GM12878 (cell line): ENCODE data around the gene ENO2. TPM values are rescaled to one million over a fixed set of nuclear protein-coding genes. Genes with fewer than 3 reads are reported as not detected.

Experiments
- BRCA1 ChIP-seq: IDR thresholded peaks from 2 replicates; pipeline ENCODE4 v1.6.1; 2011; ENCODE audit warnings: low read depth, low read length, improper control_type of control experiment
- CTCF ChIP-seq, 3 experiments: IDR thresholded peaks in 2 of 3; conservative IDR thresholded peaks in 1 of 3; 2 replicates each; pipeline ENCODE4 v1.5.1; 2011; ENCODE audit warnings: low read depth in 3 of 3, low read length in 3 of 3, mild to moderate bottlenecking in 3 of 3, control low read depth in 2 of 3, moderate library complexity in 2 of 3, inconsistent platforms in 1 of 3, mixed read lengths in 1 of 3; ENCODE audit not compliant: control insufficient read depth in 2 of 3, insufficient read depth in 1 of 3; ENCODE audit errors: extremely low read depth in 1 of 3
- E2F8 ChIP-seq: fragments of 450-650 bp; IDR thresholded peaks from 2 replicates; pipeline ENCODE4 v1.6.1; 2018; ENCODE audit warnings: mild to moderate bottlenecking, low read depth, moderate library complexity; ENCODE audit not compliant: partially characterized antibody
- EED ChIP-seq: sonication (generic); IDR thresholded peaks from 2 replicates; pipeline ENCODE4 v1.6.1; 2016; ENCODE audit warnings: antibody characterized with exemption, low read depth
- EP300 ChIP-seq, 2 experiments: fragments of 150-350 bp in 1 of 2; IDR thresholded peaks; 2 replicates each; pipeline ENCODE4 v1.6.1; 2011 to 2012; ENCODE audit warnings: low read depth in 2 of 2, low read length in 2 of 2, borderline replicate concordance in 1 of 2, improper control_type of control experiment in 1 of 2, inconsistent platforms in 1 of 2; ENCODE audit not compliant: control insufficient read depth in 1 of 2
- EZH2 ChIP-seq: IDR thresholded peaks from 2 replicates; pipeline ENCODE4 v1.6.1; 2012; ENCODE audit warnings: low read depth, mild to moderate bottlenecking, control low read depth, inconsistent platforms, low read length, borderline replicate concordance; ENCODE audit not compliant: control insufficient read depth
- FOS ChIP-seq: IDR thresholded peaks from 3 replicates; pipeline ENCODE4 v1.6.1; 2011; ENCODE audit warnings: borderline replicate concordance; ENCODE audit not compliant: insufficient read length; ENCODE audit errors: extremely low read depth
- FOXK2 ChIP-seq: fragments of 450-650 bp; IDR thresholded peaks from 2 replicates; pipeline ENCODE4 v1.6.1; 2017; ENCODE audit warnings: mild to moderate bottlenecking, moderate library complexity
- HDGF ChIP-seq: fragments of 450-650 bp; IDR thresholded peaks from 2 replicates; pipeline ENCODE4 v1.6.1; 2016; ENCODE audit warnings: antibody characterized with exemption
- IRF3 ChIP-seq: fragments of 450-650 bp; IDR thresholded peaks from 2 replicates; pipeline ENCODE4 v1.6.1; 2014; ENCODE audit warnings: mild to moderate bottlenecking
- IRF4 ChIP-seq: IDR thresholded peaks from 2 replicates; pipeline ENCODE4 v1.6.1; 2011; ENCODE audit warnings: low read depth, low read length
- PAX8 ChIP-seq: fragments of 450-650 bp; IDR thresholded peaks from 2 replicates; pipeline ENCODE4 v1.6.1; 2017; ENCODE audit warnings: mild to moderate bottlenecking, moderate library complexity
- SKIL ChIP-seq: fragments of 450-650 bp; IDR thresholded peaks from 2 replicates; pipeline ENCODE4 v1.6.1; 2017; ENCODE audit warnings: mild to moderate bottlenecking, low read depth, inconsistent platforms; ENCODE audit not compliant: poor library complexity, severe bottlenecking
- SP1 ChIP-seq: IDR thresholded peaks from one replicate; pipeline ENCODE4 v1.6.1; 2011; ENCODE audit warnings: low read depth, low read length
- STAT3 ChIP-seq: IDR thresholded peaks from 2 replicates; pipeline ENCODE4 v1.6.1; 2011; ENCODE audit warnings: low read depth, low read length, improper control_type of control experiment
- ZBTB11 ChIP-seq: fragments of 450-650 bp; formaldehyde crosslinking; IDR thresholded peaks from 2 replicates; pipeline ENCODE4 v1.5.0; 2022; ENCODE audit warnings: mild to moderate bottlenecking, missing genetic modification characterization
- polyA plus RNA-seq, 11 experiments: library from polyadenylated mRNA; depleted of rRNA in 4 of 11; unstranded in 6 of 11; stranded (reverse) in 5 of 11; fragments of >200 nt; fragmentation: Nextera tagmentation in 4 of 11; fragmentation: Illumina TruSeq in 1 of 11; extraction: Ambion mirVana in 4 of 11; extraction: Trizol in 1 of 11; gene quantifications; 1 replicate in 1 of 11; 2 replicates in 10 of 11; pipeline versions ENCODE4 v1.2.1 to v1.2.3, GENCODE V29; 2011 to 2016; ENCODE audit warnings: inconsistent platforms in 2 of 11, missing spikeins in 2 of 11, low read depth in 1 of 11
- total RNA-seq, 4 experiments: library from RNA; depleted of rRNA in 3 of 4; stranded (reverse); fragments of >200 nt in 3 of 4; fragmentation: Illumina TruSeq in 1 of 4; extraction: Trizol in 1 of 4; gene quantifications; 2 replicates each; pipeline versions ENCODE4 v1.2.1 to v1.2.3, GENCODE V29; 2013 to 2021

The ENO2 gene
- total and polyA plus RNA-seq, 10 of the 15 experiments (the other 5 are each of a cell fraction or from before 2014, with no cell fraction given), result 24.8 to 196 (median 43.1) TPM

DNA sequence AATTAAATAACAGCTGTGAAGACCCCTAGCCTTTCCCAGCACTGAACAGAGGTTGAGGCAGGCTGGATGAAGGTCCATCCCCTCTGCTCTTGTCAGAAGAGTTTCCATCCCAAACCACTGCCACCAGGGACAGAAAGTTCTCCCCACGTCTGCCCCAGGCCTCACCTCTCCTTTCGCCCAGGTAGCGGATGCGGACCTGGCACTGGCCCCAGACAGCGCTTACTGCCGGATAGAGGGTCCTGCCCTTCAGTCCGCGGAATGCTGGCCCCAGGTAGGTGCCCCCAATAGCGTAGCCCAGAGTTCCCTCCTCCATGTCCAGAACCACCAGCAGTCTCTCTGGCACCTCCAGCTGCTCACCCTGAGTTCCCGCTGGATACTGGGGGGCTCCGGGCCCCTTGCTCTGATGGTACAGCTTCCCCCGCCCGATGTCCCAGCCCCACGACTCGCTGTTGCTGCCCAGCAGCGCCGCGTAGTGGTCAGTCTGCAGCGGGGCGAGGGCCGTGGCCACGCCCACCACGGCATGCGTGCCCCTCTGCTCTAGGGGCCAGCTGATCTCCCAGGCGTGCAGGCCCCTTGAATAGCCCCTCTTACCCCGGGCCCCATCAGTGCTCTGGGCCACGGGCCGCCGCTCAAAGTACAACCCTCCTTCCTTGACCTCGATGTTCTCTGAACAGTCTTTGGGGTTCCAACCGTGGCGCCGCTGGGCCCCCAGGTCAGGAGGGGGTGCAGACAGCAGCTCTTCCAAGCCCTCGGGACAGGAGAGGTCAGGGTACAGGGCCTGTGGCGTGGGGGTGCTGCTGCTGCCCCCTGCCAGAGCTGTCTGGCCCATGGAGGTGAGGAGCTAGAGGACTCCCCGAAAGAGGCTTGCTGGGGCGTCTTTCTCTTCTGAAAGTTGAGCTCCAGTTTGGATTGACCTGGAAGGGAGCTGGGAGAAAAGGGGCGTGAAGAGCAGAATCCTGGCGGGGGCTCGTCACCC lies 42.0 kb upstream of the ENO2 start (continued):
- TF ChIP-seq EP300 (IDR thresholded peaks at IDR 0.05; ENCODE audit: borderline replicate concordance in 1 of 2, control insufficient read depth in 1 of 2, low read depth in 2 of 2, low read length in 2 of 2), result no peak
- TF ChIP-seq EED, result no peak
- peak; percentile 92 to 99 (median 95) for TF ChIP-seq CTCF (IDR thresholded peaks at IDR 0.05 in 2 of 3, conservative IDR thresholded peaks at IDR 0.05 in 1 of 3; ENCODE audit: control insufficient read depth in 2 of 3, extremely low read depth in 1 of 3, insufficient read depth in 1 of 3, low read depth in 3 of 3, low read length in 3 of 3)
- 0 out of 2 replicates have a peak, but pooled peaks have one; percentile 35 for TF ChIP-seq HDGF
- no peak for TF ChIP-seq PAX8
- TF ChIP-seq BRCA1, result no peak
- no peak; the same call in 1 of the 2 replicates for TF ChIP-seq FOXK2
- no peak for TF ChIP-seq SKIL
- TF ChIP-seq STAT3, result no peak
- peak; percentile 63 for TF ChIP-seq SP1
- no peak for TF ChIP-seq IRF4
- TF ChIP-seq EZH2, result no peak
- TF ChIP-seq FOS, result no peak
- TF ChIP-seq IRF3, result no peak
- no peak for TF ChIP-seq E2F8
- TF ChIP-seq ZBTB11, result no peak
